Neural crest cell (in vitro differentiated cells): ENCODE results near the gene CYSRT1. TPM values are rescaled to one million over a fixed set of nuclear protein-coding genes. Genes with fewer than 3 reads are reported as not detected.

Experiments
- DNase-seq: peaks from one replicate; pipeline ENCODE4 v3.0.0; 2021; ENCODE audit warnings: low read depth, mixed read lengths, low spot score
- H3K27ac Mint-ChIP-seq: one replicate; pipeline ENCODE4 v1.8.0; 2021; ENCODE audit warnings: mild to moderate bottlenecking, mixed read lengths; ENCODE audit not compliant: unreplicated experiment
- H3K27me3 Mint-ChIP-seq: 2 replicates; pipeline ENCODE4 v1.8.0; 2021; ENCODE audit warnings: low read depth, mild to moderate bottlenecking, mixed read lengths
- H3K36me3 Mint-ChIP-seq: 2 replicates; pipeline ENCODE4 v1.8.0; 2021; ENCODE audit warnings: low read depth, mild to moderate bottlenecking, mixed read lengths
- H3K4me1 Mint-ChIP-seq: 2 replicates; pipeline ENCODE4 v1.8.0; 2021; ENCODE audit warnings: mixed read lengths
- H3K4me3 Mint-ChIP-seq: one replicate; pipeline ENCODE4 v1.8.0; 2021; ENCODE audit warnings: mild to moderate bottlenecking, mixed read lengths
- H3K9me3 Mint-ChIP-seq: 2 replicates; pipeline ENCODE4 v1.8.0; 2021; ENCODE audit warnings: mixed read lengths
- total RNA-seq: library from RNA; stranded (reverse); gene quantifications from 2 replicates; pipeline ENCODE4 v1.2.1, GENCODE V29; 2021
- TF ChIP-seq, protein P1 (sequence below): fragments of 200-600 bp; sonication (generic); conservative IDR thresholded peaks from 2 replicates; pipeline ENCODE4 v1.5.0; 2021; ENCODE audit warnings: antibody characterized with exemption, mild to moderate bottlenecking

CYSRT1 gene
- total RNA-seq, 1 donor from 2014 or later, result 1.2 TPM

DNA sequence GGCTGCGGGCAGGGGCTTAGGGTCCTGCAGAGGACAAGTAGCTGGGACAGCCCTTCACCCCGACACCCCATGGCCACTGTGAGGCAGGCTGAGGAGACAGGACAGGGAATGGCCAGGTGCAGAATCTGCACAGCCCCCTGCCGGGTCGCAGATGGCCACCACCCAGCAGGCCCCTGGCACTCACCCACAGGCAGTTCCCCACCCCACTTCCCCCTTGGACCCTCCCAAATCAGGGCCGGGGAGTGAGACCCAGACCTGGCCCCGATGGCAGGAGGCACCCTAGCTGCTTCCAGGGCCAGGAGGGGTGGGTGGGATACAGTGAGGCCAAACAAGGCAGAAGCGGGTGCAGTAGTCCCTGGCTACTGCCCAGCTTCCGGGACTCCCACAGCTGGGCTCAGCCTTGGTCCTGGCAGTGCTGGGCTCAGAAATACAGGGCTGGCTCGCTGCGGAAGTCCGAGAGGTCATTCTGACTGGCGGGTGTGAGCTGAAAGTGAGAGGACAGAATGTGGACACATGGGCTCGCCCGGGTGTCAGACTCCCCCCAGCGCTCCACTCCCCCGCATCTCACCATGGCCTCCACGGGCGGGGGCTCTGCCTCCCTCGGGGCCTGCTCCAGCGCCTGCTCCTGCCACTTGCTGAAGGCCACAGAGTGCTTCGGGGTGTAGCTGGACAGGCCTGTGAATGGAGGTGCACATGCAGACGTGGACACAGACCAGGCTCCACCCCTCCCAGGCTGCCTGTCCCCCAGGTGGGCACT lies 33.1 kb upstream of the CYSRT1 start:
- no peak overlapping the region for H3K27ac Mint-ChIP-seq
- H3K36me3 Mint-ChIP-seq, result no peaks in the 10 kb centered on the region
- no peak overlapping the region for H3K4me3 Mint-ChIP-seq
- TF ChIP-seq, protein P1, sequence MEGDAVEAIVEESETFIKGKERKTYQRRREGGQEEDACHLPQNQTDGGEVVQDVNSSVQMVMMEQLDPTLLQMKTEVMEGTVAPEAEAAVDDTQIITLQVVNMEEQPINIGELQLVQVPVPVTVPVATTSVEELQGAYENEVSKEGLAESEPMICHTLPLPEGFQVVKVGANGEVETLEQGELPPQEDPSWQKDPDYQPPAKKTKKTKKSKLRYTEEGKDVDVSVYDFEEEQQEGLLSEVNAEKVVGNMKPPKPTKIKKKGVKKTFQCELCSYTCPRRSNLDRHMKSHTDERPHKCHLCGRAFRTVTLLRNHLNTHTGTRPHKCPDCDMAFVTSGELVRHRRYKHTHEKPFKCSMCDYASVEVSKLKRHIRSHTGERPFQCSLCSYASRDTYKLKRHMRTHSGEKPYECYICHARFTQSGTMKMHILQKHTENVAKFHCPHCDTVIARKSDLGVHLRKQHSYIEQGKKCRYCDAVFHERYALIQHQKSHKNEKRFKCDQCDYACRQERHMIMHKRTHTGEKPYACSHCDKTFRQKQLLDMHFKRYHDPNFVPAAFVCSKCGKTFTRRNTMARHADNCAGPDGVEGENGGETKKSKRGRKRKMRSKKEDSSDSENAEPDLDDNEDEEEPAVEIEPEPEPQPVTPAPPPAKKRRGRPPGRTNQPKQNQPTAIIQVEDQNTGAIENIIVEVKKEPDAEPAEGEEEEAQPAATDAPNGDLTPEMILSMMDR, result no peak
- H3K9me3 Mint-ChIP-seq, result no peaks in the 10 kb centered on the region
- no peaks in the 10 kb centered on the region for H3K27me3 Mint-ChIP-seq
- DNase-seq, result no peak
- peaks cover 18% of the 10 kb centered on the region for H3K4me1 Mint-ChIP-seq

DNA sequence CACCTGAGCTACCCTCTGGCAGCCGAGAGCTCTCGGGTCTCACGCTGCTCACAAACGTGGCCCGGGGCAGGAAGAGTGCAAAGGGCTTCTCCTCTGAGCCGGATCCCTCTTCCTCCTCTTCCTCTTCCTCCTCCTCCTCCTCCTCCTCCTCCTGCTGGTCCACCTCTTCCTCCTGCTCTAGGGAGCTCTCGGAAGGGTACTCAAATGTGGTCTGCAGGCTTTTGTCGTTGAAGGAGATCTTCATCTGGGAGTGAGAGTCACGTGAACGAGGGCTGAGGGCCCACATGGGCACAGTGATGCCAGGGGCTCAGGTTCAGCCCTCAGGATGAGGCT lies 32.6 kb upstream of the CYSRT1 start:
- no peak for DNase-seq
- no peaks in the 10 kb centered on the region for H3K27me3 Mint-ChIP-seq
- TF ChIP-seq, protein P1, result no peak
- H3K36me3 Mint-ChIP-seq, result no peaks in the 10 kb centered on the region
- no peak overlapping the region for H3K27ac Mint-ChIP-seq
- no peaks in the 10 kb centered on the region for H3K9me3 Mint-ChIP-seq
- H3K4me1 Mint-ChIP-seq, result peaks cover 13% of the 10 kb centered on the region
- no peak overlapping the region for H3K4me3 Mint-ChIP-seq

DNA sequence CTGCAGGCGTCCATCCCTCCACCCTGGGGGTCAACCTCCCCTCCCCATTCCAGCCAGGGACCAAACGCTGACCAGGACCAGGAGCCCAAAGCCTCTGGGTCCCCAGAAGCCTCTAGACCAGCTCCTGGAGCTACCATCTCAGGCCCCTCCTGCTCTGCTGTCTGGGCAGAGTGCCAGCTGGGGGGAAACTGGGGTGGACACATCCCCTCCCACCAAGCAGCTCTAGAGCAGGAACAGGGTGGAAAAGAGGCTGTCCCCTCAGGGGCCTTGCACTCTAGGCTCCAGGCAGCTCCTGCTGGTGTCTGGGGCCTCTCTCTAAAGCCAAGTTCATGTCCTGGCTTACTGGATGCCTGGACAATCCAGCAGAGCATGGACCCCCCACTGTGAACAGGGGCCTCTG lies 32.1 kb upstream of the CYSRT1 start:
- H3K9me3 Mint-ChIP-seq, result no peaks in the 10 kb centered on the region

DNA sequence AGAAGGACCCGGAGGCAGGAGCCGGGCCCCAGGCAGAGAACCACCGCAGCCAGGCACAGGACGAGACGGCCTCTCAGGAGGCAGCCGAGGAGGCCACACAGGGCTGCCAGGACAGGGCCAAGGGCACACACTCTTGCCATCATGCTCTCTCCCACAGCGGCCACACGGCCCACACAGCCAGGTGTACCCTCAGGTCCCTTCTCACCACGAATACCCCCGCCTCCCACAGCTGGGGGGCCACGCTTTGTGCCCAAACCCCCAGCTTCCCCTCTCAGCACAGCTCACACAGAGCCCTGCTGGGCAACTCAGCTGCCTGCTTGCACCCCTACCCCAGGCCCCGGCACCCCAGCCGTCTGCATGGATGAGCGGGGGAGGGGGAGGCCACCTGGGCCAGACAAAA lies 31.2 kb upstream of the CYSRT1 start:
- H3K27ac Mint-ChIP-seq, result no peak overlapping the region
- H3K36me3 Mint-ChIP-seq, result no peaks in the 10 kb centered on the region
- DNase-seq, result no peak
- no peaks in the 10 kb centered on the region for H3K9me3 Mint-ChIP-seq
- TF ChIP-seq, protein P1, result no peak
- peaks cover 10% of the 10 kb centered on the region for H3K4me1 Mint-ChIP-seq
- H3K27me3 Mint-ChIP-seq, result no peaks in the 10 kb centered on the region
- peak overlapping the region; percentile 54 for H3K4me3 Mint-ChIP-seq

More for the DNA sequence above, 32.1 kb upstream of the CYSRT1 start:
- H3K27me3 Mint-ChIP-seq, result no peaks in the 10 kb centered on the region
- no peak for DNase-seq
- no peak overlapping the region for H3K27ac Mint-ChIP-seq
- TF ChIP-seq, protein P1, result no peak
- H3K36me3 Mint-ChIP-seq, result no peaks in the 10 kb centered on the region
- no peak overlapping the region for H3K4me3 Mint-ChIP-seq
- peaks cover 10% of the 10 kb centered on the region for H3K4me1 Mint-ChIP-seq

DNA sequence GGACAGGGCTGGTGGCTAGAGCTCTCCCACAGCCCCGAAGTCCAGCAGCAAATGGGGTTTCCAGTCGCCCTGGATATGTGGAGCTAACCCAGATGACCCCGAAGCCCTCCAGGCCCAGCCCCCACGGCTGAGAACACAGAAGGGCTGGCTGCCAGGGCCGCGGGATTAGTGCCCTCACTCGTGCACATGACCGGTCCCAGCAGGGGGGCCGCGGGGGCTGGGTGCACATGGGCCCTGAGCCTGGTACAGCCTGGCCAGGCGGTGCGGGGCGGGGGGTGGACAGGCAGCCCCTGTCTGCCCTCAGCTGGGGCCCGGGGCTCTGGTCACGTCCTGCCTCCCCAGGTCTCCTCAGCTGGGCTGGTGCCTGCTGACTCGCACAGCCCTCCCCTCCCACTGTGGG lies 30.6 kb upstream of the CYSRT1 start:
- H3K4me1 Mint-ChIP-seq, result peaks cover 4% of the 10 kb centered on the region
- H3K27me3 Mint-ChIP-seq, result no peaks in the 10 kb centered on the region
- no peaks in the 10 kb centered on the region for H3K9me3 Mint-ChIP-seq
- H3K36me3 Mint-ChIP-seq, result no peaks in the 10 kb centered on the region
- TF ChIP-seq, protein P1, result no peak
- no peak overlapping the region for H3K27ac Mint-ChIP-seq
- H3K4me3 Mint-ChIP-seq, result no peak overlapping the region
- no peak for DNase-seq
